Neural progenitor cell (in vitro differentiated cells): ENCODE measurements around the gene DOCK6. TPM values are rescaled to one million over a fixed set of nuclear protein-coding genes. Genes with fewer than 3 reads are reported as not detected.

ENCODE experiments used
- DNase-seq: peaks from one replicate; pipeline ENCODE4 v3.0.0-alpha.2; 2016; ENCODE audit warnings: low spot score
- H2AFZ ChIP-seq: fragments of 200-600 bp; sonication (generic); replicated peaks from 2 replicates; pipeline ENCODE4 v1.6.1; 2016; ENCODE audit warnings: antibody characterized with exemption
- H3F3A ChIP-seq: fragments of 200-600 bp; sonication (generic); 2 replicates; pipeline ENCODE4 v1.6.1; 2016; ENCODE audit warnings: antibody characterized with exemption, low read depth
- H3K27ac ChIP-seq: fragments of 200-600 bp; sonication (generic); 2 replicates; pipeline ENCODE4 v1.5.1; 2016; ENCODE audit warnings: mild to moderate bottlenecking
- H3K27me3 ChIP-seq: fragments of 200-600 bp; sonication (generic); 2 replicates; pipeline ENCODE4 v1.6.1; 2016; ENCODE audit warnings: mild to moderate bottlenecking, moderate library complexity
- H3K36me3 ChIP-seq: fragments of 200-600 bp; sonication (generic); 2 replicates; pipeline ENCODE4 v1.5.1; 2016
- H3K4me1 ChIP-seq: fragments of 200-600 bp; sonication (generic); 2 replicates; pipeline ENCODE4 v1.6.1; 2016; ENCODE audit warnings: mixed run types
- H3K4me2 ChIP-seq: fragments of 200-600 bp; sonication (generic); 2 replicates; pipeline ENCODE4 v1.6.1; 2016
- H3K4me3 ChIP-seq: fragments of 200-600 bp; sonication (generic); 2 replicates; pipeline ENCODE4 v1.5.1; 2016
- H3K79me2 ChIP-seq: fragments of 200-600 bp; sonication (generic); 2 replicates; pipeline ENCODE4 v1.6.1; 2016; ENCODE audit warnings: low read depth
- H3K9ac ChIP-seq: fragments of 200-600 bp; sonication (generic); 2 replicates; pipeline ENCODE4 v1.6.1; 2016
- H3K9me3 ChIP-seq: fragments of 200-600 bp; sonication (generic); 2 replicates; pipeline ENCODE4 v1.5.1; 2016; ENCODE audit warnings: low read depth
- H4K20me1 ChIP-seq: fragments of 200-600 bp; sonication (generic); 2 replicates; pipeline ENCODE4 v1.6.1; 2016; ENCODE audit warnings: low read depth
- H3K27ac Mint-ChIP-seq: 3 replicates; pipeline ENCODE4 v1.8.0; 2021; ENCODE audit warnings: mixed read lengths
- H3K27me3 Mint-ChIP-seq: 2 replicates; pipeline ENCODE4 v1.8.0; 2022; ENCODE audit warnings: low read depth, mild to moderate bottlenecking, inconsistent platforms, moderate library complexity, mixed read lengths; ENCODE audit not compliant: insufficient read depth
- H3K36me3 Mint-ChIP-seq: 3 replicates; pipeline ENCODE4 v1.8.0; 2021; ENCODE audit warnings: mixed read lengths
- H3K4me1 Mint-ChIP-seq: 3 replicates; pipeline ENCODE4 v1.8.0; 2021; ENCODE audit warnings: mixed read lengths
- H3K4me3 Mint-ChIP-seq: 3 replicates; pipeline ENCODE4 v1.8.0; 2021; ENCODE audit warnings: mild to moderate bottlenecking, moderate library complexity, mixed read lengths
- H3K9me3 Mint-ChIP-seq: 3 replicates; pipeline ENCODE4 v1.8.0; 2020; ENCODE audit warnings: mixed read lengths
- EZH2 ChIP-seq: fragments of 200-600 bp; sonication (generic); IDR thresholded peaks from 2 replicates; pipeline ENCODE4 v1.6.1; 2017; ENCODE audit warnings: antibody characterized with exemption, mild to moderate bottlenecking, moderate library complexity
- EZH2phosphoT487 ChIP-seq: fragments of 200-600 bp; sonication (generic); IDR thresholded peaks from 2 replicates; pipeline ENCODE4 v1.6.1; 2017; ENCODE audit warnings: antibody characterized with exemption
- total RNA-seq: library from RNA; depleted of rRNA; stranded (reverse); fragments of >200 nt; gene quantifications from 2 replicates; pipeline ENCODE4 v1.2.3, GENCODE V29; 2015; ENCODE audit warnings: low replicate concordance
- TF ChIP-seq, protein P1 (sequence below): fragments of 200-600 bp; sonication (generic); IDR thresholded peaks from 2 replicates; pipeline ENCODE4 v1.5.1; 2017; ENCODE audit warnings: antibody characterized with exemption, mild to moderate bottlenecking

DOCK6 gene
- total RNA-seq, 1 donor from 2014 or later = 10.0 TPM

DNA sequence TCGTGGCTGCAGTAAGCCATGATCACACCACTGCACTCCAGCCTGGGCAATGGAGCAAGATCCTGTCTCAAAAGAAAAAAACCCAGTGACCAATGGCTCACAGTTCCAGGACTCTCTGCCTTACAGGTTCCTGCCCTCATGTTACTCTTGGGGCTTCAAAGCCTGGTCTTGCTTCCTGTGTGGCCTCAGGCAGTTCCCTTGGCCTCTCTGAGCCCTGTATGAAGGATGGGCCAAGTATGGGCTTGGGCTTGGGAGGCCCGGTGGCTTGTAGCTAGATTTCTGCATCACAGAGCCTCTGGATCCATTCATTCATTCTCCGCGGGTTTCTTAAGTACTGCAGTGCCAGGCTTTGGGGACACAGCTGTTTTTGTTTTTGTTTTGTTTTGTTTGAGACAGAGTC lies 32.9 kb upstream of the DOCK6 start:
- Histone ChIP-seq H3K4me3 (no peak overlapping the region), H3K4me1 (peaks cover 4% of the 10 kb centered on the region), H3K36me3 (no peaks in the 10 kb centered on the region), H3K27me3 (no peaks in the 10 kb centered on the region), H3K9ac (no peak overlapping the region), H2AFZ (no peak overlapping the region), H3K79me2 (no peaks in the 10 kb centered on the region), H4K20me1 (no peaks in the 10 kb centered on the region), H3K4me2 (no peak overlapping the region), H3K27ac (no peak overlapping the region), H3F3A (peaks cover 11% of the 10 kb centered on the region), H3K9me3 (no peaks in the 10 kb centered on the region)
- Mint-ChIP-seq H3K27me3 (peaks cover 6% of the 10 kb centered on the region), H3K9me3 (peaks cover 2% of the 10 kb centered on the region), H3K27ac (no peak overlapping the region), H3K4me3 (no peak overlapping the region), H3K36me3 (no peaks in the 10 kb centered on the region), H3K4me1 (peaks cover 4% of the 10 kb centered on the region)
- TF ChIP-seq EZH2 = no peak
- TF ChIP-seq, protein P1, sequence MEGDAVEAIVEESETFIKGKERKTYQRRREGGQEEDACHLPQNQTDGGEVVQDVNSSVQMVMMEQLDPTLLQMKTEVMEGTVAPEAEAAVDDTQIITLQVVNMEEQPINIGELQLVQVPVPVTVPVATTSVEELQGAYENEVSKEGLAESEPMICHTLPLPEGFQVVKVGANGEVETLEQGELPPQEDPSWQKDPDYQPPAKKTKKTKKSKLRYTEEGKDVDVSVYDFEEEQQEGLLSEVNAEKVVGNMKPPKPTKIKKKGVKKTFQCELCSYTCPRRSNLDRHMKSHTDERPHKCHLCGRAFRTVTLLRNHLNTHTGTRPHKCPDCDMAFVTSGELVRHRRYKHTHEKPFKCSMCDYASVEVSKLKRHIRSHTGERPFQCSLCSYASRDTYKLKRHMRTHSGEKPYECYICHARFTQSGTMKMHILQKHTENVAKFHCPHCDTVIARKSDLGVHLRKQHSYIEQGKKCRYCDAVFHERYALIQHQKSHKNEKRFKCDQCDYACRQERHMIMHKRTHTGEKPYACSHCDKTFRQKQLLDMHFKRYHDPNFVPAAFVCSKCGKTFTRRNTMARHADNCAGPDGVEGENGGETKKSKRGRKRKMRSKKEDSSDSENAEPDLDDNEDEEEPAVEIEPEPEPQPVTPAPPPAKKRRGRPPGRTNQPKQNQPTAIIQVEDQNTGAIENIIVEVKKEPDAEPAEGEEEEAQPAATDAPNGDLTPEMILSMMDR = no peak
- no peak for TF ChIP-seq EZH2phosphoT487
- DNase-seq = no peak

DNA sequence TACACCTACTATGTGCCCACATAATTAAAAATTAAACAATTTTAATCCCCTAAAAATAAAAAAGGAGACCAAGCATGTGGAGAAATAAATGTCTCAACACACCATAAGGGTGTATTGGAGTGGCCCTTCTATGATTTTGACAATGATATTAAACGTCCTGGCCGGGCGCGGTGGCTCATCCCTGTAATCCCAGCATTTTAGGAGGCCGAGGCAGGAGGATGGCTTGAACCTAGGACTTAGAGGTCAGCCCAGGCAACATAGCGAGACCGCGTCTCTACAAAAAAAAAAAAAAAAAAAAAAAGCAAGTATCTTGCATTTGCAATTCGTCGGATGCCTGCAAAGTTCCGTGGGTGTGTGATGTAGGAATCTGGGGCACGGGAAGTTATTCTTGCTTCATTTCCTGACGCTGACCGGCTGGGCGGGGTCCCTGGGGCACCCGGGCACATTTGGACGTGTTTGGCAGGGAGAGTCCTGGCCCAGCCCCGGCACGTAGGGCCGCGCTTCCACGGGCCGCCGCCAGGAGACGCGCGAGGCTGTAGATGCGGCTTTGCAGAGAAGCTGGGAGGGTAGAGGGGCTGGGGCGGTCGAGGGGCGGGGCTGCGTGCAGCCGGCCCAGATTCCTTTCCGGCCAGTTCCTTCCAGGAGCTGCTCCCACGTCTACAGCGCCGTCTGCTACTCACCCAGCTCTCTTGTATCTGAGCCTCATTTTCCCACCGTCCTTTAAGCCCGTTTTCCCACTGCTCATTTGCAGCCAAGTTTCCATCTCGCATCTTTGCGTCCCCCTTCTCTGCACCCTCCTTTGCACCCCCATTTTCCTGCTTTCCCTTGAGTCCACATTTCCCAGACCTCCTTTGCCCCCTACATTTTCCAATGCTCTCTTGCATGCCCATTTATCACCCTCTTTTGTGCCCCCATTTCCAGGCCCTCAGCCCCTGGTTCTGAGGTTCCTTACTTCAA lies 31.4 kb upstream of the DOCK6 start:
- H3F3A ChIP-seq = peaks cover 3% of the 10 kb centered on the region
- no peaks in the 10 kb centered on the region for H3K79me2 ChIP-seq
- peak overlapping the region; percentile 93 for H2AFZ ChIP-seq
- H3K9ac ChIP-seq = no peak overlapping the region
- peak; percentile 96 for DNase-seq
- Mint-ChIP-seq H3K9me3 (no peaks in the 10 kb centered on the region), H3K27me3 (peaks cover 4% of the 10 kb centered on the region), H3K4me1 (peaks cover 6% of the 10 kb centered on the region), H3K36me3 (no peaks in the 10 kb centered on the region), H3K27ac (peak overlapping the region; percentile 30), H3K4me3 (peak overlapping the region; percentile 66)
- H3K4me1 ChIP-seq = peaks cover 4% of the 10 kb centered on the region
- H3K36me3 ChIP-seq = no peaks in the 10 kb centered on the region
- H4K20me1 ChIP-seq = no peaks in the 10 kb centered on the region
- H3K4me2 ChIP-seq = peak overlapping the region; percentile 76
- peak overlapping the region; percentile 33 for H3K4me3 ChIP-seq
- no peak overlapping the region for H3K27ac ChIP-seq
- H3K27me3 ChIP-seq = no peaks in the 10 kb centered on the region
- no peaks in the 10 kb centered on the region for H3K9me3 ChIP-seq
- TF ChIP-seq, protein P1 = peak; percentile 95
- no peak for TF ChIP-seq EZH2phosphoT487

DNA sequence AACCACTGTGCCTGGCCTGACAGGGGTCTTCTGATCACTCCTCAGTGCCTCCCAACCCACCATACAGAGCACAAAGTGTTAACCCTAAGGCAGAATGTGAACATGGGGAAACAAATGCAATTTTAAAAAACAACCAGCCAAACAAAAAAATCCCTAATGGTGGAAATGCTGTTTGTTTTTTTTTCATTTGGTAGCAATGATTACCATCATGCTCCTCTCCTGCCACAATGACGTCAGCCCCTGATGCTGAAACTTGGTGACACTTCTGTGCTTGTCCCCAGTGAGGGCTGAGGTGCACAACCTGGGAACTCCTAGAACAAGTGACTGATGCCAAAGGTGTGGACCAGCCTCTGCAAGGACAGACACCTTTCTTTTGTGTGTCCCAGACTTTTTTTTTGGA lies 29.7 kb upstream of the DOCK6 start:
- Mint-ChIP-seq H3K36me3 (no peaks in the 10 kb centered on the region), H3K27ac (no peak overlapping the region), H3K4me3 (no peak overlapping the region), H3K4me1 (peaks cover 6% of the 10 kb centered on the region), H3K9me3 (no peaks in the 10 kb centered on the region), H3K27me3 (peaks cover 2% of the 10 kb centered on the region)
- H3K79me2 ChIP-seq = no peaks in the 10 kb centered on the region
- H3K4me2 ChIP-seq = no peak overlapping the region
- H2AFZ ChIP-seq = no peak overlapping the region
- H3K36me3 ChIP-seq = no peaks in the 10 kb centered on the region
- peaks cover 4% of the 10 kb centered on the region for H3K4me1 ChIP-seq
- H3K4me3 ChIP-seq = no peak overlapping the region
- no peak overlapping the region for H3K9ac ChIP-seq
- H4K20me1 ChIP-seq = no peaks in the 10 kb centered on the region
- no peak overlapping the region for H3K27ac ChIP-seq
- no peaks in the 10 kb centered on the region for H3K27me3 ChIP-seq
- TF ChIP-seq, protein P1 = no peak
- TF ChIP-seq EZH2phosphoT487 (no peak), EZH2 (no peak)
- no peak for DNase-seq
- no peaks in the 10 kb centered on the region for H3F3A ChIP-seq
- H3K9me3 ChIP-seq = no peaks in the 10 kb centered on the region
